Measurements from ENCODE around the gene ATP5MG. TPM values are rescaled to one million over a fixed set of nuclear protein-coding genes. Genes with fewer than 3 reads are reported as not detected.

ATP5MG gene
- total and polyA plus RNA-seq, 2 donors from 2014 or later = 173 to 811 TPM

GRCh38 chr11:118434553-118435289, 33.3 kb downstream of the ATP5MG start:
- no peaks in the 10 kb centered on the region for H3K9me3 ChIP-seq (ENCODE audit: control insufficient read depth in 2 of 3, insufficient read depth in 1 of 3, low read length in 3 of 3)
- peak overlapping the region; percentile 76 to 90 (median 88) for H3K4me3 ChIP-seq (ENCODE audit: low read length in 3 of 3)
- intact Hi-C loops (cut with DNase I) = no loop called here
- no peaks in the 10 kb centered on the region for H3K36me3 ChIP-seq (ENCODE audit: control insufficient read depth in 2 of 3, insufficient read depth in 3 of 3, low read length in 3 of 3)
- DNase-seq = peak in 4 of 5 donors; percentile 64 to 80 (median 77)
- peak overlapping the region in 2 of 3 donors; percentile 51 to 53 for H3K9ac ChIP-seq (ENCODE audit: low read length in 3 of 3)
- FAIRE-seq = no peak
- peaks cover 2 to 15% (median 8%) of the 10 kb centered on the region in 3 donors for H3K4me1 ChIP-seq (ENCODE audit: control insufficient read depth in 2 of 3, insufficient read depth in 2 of 3, low read depth in 1 of 3, low read length in 3 of 3)
- TF ChIP-seq CTCF (IDR thresholded peaks at IDR 0.05; ENCODE audit: borderline replicate concordance, extremely low read depth, insufficient read depth) = no peak
- H3K27me3 ChIP-seq (ENCODE audit: control insufficient read depth, insufficient read depth, low read length) = no peaks in the 10 kb centered on the region
- peak overlapping the region in 1 of 2 donors; percentile 72 for H3K27ac ChIP-seq (ENCODE audit: low read depth in 2 of 2, low read length in 2 of 2)

GRCh38 chr11:118435290-118435892, 34.0 kb downstream of the ATP5MG start:
- intact Hi-C loops (cut with DNase I) = no loop called here
- H3K27me3 ChIP-seq (ENCODE audit: control insufficient read depth, insufficient read depth, low read length) = no peaks in the 10 kb centered on the region
- no peaks in the 10 kb centered on the region for H3K9me3 ChIP-seq (ENCODE audit: control insufficient read depth in 2 of 3, insufficient read depth in 1 of 3, low read length in 3 of 3)
- DNase-seq = peak; percentile 82 to 90 (median 88)
- H3K4me1 ChIP-seq (ENCODE audit: control insufficient read depth in 2 of 3, insufficient read depth in 2 of 3, low read depth in 1 of 3, low read length in 3 of 3) = peaks cover 2 to 19% (median 12%) of the 10 kb centered on the region in 3 donors
- peak overlapping the region; percentile 51 to 71 (median 56) for H3K9ac ChIP-seq (ENCODE audit: low read length in 3 of 3)
- no peak for FAIRE-seq
- peak overlapping the region; percentile 76 to 90 (median 88) for H3K4me3 ChIP-seq (ENCODE audit: low read length in 3 of 3)
- no peak for TF ChIP-seq CTCF (IDR thresholded peaks at IDR 0.05; ENCODE audit: borderline replicate concordance, extremely low read depth, insufficient read depth)
- H3K27ac ChIP-seq (ENCODE audit: low read depth in 2 of 2, low read length in 2 of 2) = peak overlapping the region; percentile 72 to 74
- H3K36me3 ChIP-seq (ENCODE audit: control insufficient read depth in 2 of 3, insufficient read depth in 3 of 3, low read length in 3 of 3) = no peaks in the 10 kb centered on the region

GRCh38 chr11:118435893-118436624, 34.7 kb downstream of the ATP5MG start, which contains the start of gene KMT2A:
Gene KMT2A (plus strand): TSS chr11:118436492. CDS start chr11:118436513, 21 bp downstream.
- Histone ChIP-seq H3K27ac (ENCODE audit: low read depth in 2 of 2, low read length in 2 of 2) (peak within 1 kb of the TSS; percentile 85 to 86), H3K9me3 (ENCODE audit: control insufficient read depth in 2 of 3, insufficient read depth in 1 of 3, low read length in 3 of 3) (no peaks in the 10 kb centered on the region), H3K4me1 (ENCODE audit: control insufficient read depth in 2 of 3, insufficient read depth in 2 of 3, low read depth in 1 of 3, low read length in 3 of 3) (peaks cover 2 to 21% (median 12%) of the 10 kb centered on the region in 3 donors)

More at GRCh38 chr11:118435893-118436624, 34.7 kb downstream of the ATP5MG start, which contains the start of gene KMT2A:
- DNase-seq (peak; percentile 98 to 99 (median 99)), FAIRE-seq (no peak)
- Histone ChIP-seq H3K27me3 (ENCODE audit: control insufficient read depth, insufficient read depth, low read length) (no peaks in the 10 kb centered on the region), H3K36me3 (ENCODE audit: control insufficient read depth in 2 of 3, insufficient read depth in 3 of 3, low read length in 3 of 3) (no peaks in the 10 kb centered on the region), H3K4me3 (ENCODE audit: low read length in 3 of 3) (peak within 1 kb of the TSS; percentile 76 to 90 (median 88)), H3K9ac (ENCODE audit: low read length in 3 of 3) (peak within 1 kb of the TSS; percentile 56 to 87 (median 82))
- intact Hi-C loops (cut with DNase I) = no loop called here
- TF ChIP-seq CTCF (IDR thresholded peaks at IDR 0.05; ENCODE audit: borderline replicate concordance, extremely low read depth, insufficient read depth) = peak; percentile 100
